ENCODE results near the gene EXOC6B. TPM values are rescaled to one million over a fixed set of nuclear protein-coding genes. Genes with fewer than 3 reads are reported as not detected.

EXOC6B gene
- total and polyA plus RNA-seq, 2 of the 8 experiments (the other 6 are each of a cell fraction or from before 2014, with no cell fraction given): 13.5 to 33.0 TPM

DNA sequence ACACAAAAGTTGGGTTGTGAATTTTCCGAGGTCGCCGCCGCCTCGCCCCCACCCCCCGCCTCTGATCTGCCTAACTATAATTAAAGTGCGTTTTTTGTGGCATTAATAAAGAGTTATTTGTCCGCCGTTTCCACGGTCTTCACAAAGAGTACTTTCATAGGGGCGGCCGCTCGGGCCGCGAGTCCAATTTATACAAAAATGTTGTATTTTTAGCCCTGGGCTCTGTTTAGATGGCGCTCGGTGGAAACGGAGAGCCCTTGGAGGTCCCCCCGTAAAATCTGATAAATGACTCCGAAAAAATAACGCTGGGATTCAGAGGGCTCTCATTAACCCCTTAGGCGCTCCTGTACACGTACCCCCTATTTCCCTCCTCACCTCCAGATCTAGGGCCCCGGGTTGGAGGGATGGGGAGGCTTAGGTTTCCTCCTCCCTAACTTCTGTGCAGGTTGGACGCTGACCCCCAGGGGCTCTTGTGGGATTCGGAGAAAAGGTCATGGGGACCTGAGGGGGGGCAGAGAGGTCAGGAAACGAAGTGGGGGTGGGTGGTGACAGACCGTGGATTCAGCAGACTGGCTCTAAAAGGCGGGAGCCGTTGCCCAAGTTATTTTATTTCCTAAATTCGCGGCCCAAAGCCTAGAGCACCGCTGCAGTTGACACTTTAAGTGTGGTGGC, 680.0 kb downstream of the EXOC6B start (continued):
- TF ChIP-seq CEBPB (IDR thresholded peaks at IDR 0.05; ENCODE audit: low read depth, low read length) (no peak), JUND (IDR thresholded peaks at IDR 0.05; ENCODE audit: low read length) (no peak), SIRT6 (IDR thresholded peaks at IDR 0.05; ENCODE audit: low read length) (no peak), YY1 (IDR thresholded peaks at IDR 0.05; ENCODE audit: low read depth, low read length) (no peak), JUN (IDR thresholded peaks at IDR 0.05; ENCODE audit: low read depth, low read length) (no peak)
- TF ChIP-seq, protein P1, sequence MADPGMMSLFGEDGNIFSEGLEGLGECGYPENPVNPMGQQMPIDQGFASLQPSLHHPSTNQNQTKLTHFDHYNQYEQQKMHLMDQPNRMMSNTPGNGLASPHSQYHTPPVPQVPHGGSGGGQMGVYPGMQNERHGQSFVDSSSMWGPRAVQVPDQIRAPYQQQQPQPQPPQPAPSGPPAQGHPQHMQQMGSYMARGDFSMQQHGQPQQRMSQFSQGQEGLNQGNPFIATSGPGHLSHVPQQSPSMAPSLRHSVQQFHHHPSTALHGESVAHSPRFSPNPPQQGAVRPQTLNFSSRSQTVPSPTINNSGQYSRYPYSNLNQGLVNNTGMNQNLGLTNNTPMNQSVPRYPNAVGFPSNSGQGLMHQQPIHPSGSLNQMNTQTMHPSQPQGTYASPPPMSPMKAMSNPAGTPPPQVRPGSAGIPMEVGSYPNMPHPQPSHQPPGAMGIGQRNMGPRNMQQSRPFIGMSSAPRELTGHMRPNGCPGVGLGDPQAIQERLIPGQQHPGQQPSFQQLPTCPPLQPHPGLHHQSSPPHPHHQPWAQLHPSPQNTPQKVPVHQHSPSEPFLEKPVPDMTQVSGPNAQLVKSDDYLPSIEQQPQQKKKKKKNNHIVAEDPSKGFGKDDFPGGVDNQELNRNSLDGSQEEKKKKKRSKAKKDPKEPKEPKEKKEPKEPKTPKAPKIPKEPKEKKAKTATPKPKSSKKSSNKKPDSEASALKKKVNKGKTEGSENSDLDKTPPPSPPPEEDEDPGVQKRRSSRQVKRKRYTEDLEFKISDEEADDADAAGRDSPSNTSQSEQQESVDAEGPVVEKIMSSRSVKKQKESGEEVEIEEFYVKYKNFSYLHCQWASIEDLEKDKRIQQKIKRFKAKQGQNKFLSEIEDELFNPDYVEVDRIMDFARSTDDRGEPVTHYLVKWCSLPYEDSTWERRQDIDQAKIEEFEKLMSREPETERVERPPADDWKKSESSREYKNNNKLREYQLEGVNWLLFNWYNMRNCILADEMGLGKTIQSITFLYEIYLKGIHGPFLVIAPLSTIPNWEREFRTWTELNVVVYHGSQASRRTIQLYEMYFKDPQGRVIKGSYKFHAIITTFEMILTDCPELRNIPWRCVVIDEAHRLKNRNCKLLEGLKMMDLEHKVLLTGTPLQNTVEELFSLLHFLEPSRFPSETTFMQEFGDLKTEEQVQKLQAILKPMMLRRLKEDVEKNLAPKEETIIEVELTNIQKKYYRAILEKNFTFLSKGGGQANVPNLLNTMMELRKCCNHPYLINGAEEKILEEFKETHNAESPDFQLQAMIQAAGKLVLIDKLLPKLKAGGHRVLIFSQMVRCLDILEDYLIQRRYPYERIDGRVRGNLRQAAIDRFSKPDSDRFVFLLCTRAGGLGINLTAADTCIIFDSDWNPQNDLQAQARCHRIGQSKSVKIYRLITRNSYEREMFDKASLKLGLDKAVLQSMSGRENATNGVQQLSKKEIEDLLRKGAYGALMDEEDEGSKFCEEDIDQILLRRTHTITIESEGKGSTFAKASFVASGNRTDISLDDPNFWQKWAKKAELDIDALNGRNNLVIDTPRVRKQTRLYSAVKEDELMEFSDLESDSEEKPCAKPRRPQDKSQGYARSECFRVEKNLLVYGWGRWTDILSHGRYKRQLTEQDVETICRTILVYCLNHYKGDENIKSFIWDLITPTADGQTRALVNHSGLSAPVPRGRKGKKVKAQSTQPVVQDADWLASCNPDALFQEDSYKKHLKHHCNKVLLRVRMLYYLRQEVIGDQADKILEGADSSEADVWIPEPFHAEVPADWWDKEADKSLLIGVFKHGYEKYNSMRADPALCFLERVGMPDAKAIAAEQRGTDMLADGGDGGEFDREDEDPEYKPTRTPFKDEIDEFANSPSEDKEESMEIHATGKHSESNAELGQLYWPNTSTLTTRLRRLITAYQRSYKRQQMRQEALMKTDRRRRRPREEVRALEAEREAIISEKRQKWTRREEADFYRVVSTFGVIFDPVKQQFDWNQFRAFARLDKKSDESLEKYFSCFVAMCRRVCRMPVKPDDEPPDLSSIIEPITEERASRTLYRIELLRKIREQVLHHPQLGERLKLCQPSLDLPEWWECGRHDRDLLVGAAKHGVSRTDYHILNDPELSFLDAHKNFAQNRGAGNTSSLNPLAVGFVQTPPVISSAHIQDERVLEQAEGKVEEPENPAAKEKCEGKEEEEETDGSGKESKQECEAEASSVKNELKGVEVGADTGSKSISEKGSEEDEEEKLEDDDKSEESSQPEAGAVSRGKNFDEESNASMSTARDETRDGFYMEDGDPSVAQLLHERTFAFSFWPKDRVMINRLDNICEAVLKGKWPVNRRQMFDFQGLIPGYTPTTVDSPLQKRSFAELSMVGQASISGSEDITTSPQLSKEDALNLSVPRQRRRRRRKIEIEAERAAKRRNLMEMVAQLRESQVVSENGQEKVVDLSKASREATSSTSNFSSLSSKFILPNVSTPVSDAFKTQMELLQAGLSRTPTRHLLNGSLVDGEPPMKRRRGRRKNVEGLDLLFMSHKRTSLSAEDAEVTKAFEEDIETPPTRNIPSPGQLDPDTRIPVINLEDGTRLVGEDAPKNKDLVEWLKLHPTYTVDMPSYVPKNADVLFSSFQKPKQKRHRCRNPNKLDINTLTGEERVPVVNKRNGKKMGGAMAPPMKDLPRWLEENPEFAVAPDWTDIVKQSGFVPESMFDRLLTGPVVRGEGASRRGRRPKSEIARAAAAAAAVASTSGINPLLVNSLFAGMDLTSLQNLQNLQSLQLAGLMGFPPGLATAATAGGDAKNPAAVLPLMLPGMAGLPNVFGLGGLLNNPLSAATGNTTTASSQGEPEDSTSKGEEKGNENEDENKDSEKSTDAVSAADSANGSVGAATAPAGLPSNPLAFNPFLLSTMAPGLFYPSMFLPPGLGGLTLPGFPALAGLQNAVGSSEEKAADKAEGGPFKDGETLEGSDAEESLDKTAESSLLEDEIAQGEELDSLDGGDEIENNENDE (IDR thresholded peaks at IDR 0.05; ENCODE audit: insufficient replicate concordance, low read length): no peak
